HG03575 (cell line): ENCODE data around the gene IRF5.

Experiments
- ATAC-seq: cut with Tn5 transposase; IDR thresholded peaks from one replicate; pipeline ENCODE4 v1.9.1; 2021; ENCODE audit not compliant: unreplicated experiment, insufficient number of reproducible peaks, low FRiP score; ENCODE audit errors: extremely low read depth

IRF5 gene

GRCh38 chr7:128918016-128918665, 19.6 kb upstream of the IRF5 start:
- ATAC-seq = no peak

GRCh38 chr7:128919241-128919640, 18.5 kb upstream of the IRF5 start:
- no peak for ATAC-seq

DNA sequence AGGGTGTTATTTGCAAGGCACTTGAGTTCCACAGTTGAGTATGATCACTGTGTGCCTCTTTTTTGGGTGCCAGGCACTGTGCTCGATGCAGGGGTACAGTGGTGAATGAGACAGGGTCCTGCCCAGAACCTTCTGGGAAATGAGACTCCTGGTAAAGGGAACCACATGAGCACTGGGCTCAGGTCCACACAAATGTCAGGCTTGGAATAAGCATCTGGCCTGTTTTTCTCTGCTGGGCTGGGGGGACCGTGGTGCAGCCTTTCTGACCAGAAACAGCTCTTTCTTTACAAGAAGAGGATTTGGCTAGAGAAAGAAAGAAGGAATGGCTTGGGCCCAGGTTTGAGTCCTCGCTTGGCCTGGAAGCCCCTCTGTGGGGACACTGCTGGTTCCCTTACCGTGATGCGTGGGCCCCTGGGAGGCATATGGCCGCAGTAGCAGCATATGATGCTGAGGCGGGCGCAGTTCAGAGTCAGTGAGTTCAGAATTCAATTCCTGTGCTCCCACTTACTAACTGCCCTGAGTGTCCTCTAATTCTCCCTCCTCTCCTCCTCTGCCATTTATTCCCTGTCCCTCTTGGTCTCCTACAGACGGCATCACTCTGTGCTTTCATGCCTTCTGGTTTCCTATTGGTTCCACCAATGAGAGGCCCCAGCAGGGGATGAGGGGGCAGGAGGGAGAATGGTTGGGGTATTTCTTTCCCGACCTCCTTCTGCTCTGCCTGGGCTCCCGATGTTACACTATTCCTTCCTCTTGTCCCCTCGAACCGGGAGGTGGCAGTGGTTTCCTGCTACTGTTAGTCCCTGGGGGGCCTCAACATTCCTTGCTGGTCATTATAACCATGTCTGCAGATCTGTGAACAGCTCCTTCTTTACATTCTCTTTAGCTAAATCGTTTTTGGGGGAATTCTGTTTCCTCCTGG, 17.6 kb upstream of the IRF5 start:
- no peak for ATAC-seq

GRCh38 chr7:128920913-128921582, 16.7 kb upstream of the IRF5 start:
- ATAC-seq = no peak

DNA sequence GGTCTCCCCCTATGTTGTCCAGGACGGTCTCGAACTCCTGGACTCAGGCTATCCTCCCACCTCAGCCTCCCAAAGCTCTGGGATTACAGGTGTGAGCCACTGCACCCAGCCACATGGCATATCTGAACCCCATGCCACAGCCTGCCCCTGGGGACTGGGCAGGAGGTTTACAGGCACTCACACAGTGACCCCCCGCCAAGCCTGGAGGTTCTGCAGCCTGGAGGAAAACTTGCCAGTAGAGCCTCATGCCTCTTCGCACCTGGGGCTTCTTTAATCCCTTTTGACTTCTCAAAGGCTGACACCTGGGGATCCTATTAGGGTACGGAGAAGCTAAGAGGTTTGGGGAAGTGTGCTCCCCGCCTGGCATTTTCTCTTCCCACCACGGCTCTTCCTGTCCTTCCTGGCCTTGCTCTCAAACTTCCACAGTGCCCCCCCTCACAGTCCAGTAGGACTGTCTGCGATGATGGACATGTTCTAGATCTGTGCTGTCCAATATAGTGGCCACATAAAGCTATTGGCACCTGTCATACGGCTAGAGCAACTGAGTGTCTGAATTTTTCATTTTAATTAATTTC, 15.8 kb upstream of the IRF5 start:
- ATAC-seq = no peak

- no peak for ATAC-seq
Observed at GRCh38 chr7:128922496-128923410, 15.0 kb upstream of the IRF5 start.

- no peak for ATAC-seq
Observed at GRCh38 chr7:128923411-128923800, 14.3 kb upstream of the IRF5 start.

DNA sequence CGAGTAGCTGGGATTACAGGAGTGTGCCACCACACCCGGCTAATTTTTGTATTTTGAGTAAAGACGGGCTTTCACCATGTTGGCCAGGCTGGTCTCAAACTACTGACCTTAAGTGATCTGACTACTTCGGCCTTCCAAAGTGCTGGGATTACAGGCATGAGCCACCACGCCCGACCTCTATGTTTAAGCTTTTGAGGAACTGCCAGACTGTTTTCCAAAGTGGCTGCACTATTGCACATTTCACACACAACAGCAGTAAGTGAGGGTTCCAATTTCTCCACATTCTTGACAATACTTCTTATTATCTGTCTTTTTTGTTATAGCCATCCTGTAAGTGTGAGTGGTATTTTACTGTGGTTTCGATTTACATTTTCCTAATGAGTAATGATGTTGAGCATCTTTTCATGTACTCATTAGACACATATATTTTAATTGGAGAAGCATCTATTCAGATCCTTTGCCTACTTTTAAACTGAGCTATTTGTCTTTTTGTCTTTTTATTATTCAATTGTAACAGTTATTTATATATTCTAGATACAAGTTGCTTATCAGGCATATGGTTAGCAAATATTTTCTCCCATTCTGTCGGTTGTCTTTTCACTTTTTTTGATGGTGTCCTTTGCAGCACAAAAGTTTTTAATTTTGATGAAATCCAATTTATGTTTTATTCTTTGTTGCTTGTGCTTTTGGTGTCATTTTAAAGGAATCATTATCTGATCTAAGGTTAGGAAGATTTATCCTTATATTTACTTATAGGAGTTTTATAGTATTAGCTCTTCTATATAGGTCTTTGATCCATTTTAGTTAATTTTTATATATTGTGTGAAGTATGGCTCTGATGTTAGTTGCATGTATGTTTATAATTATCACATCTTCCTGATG, 12.8 kb upstream of the IRF5 start:
- ATAC-seq = no peak

DNA sequence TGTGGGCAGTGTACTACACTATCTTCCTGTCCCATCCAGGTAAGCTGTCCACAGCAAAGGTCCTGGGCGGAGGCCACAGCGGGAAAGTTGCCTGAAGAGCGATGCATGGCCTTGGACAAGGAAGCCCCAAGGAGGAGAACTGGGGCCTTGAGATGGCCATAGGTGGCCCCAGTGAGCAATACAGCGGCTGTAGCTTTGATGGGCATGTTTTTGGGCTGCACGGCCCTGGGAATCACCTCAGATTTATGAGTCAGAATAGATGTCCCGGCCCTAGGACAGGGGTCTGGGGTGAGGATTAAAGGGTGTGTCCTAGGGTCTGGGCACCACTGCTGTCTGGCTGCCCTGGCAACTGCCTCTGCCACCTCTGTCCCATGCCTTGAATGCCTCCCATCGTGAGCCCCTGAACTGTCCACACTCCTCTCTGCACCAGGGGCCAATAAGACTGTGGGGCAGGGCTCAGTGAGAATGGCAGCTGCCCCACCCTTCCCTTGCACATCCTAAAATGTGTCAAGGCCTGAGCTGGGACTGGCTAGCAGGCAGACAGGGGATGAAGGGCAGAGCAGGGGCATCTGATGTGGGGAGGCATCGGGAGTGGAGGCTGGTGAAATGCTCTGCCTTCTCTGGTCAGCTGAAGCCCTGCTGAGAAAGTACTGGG, 9.4 kb upstream of the IRF5 start:
- no peak for ATAC-seq

- ATAC-seq = no peak
Observed at GRCh38 chr7:128928882-128929788, 8.6 kb upstream of the IRF5 start.

- no peak for ATAC-seq
Observed at GRCh38 chr7:128931190-128931798, 6.4 kb upstream of the IRF5 start.

GRCh38 chr7:128931965-128932861, 5.5 kb upstream of the IRF5 start:
- no peak for ATAC-seq

DNA sequence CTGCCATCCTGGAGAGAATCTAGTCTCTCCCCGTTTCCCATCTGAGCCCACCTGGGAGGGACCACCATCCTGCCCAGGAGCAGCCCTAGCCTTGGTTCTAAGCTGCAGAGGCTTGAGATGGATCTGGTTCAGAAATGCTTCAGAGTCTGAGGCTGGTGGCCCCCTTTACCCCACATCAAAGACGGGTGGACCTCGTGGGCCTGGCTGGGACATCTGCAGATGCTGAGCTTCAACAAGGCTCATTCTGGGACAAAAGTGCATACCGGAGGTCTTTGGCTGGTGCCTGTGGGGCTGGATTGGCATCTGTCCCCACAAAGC, 4.9 kb upstream of the IRF5 start:
- ATAC-seq = no peak

- no peak for ATAC-seq
Observed at GRCh38 chr7:128933180-128933891, 4.4 kb upstream of the IRF5 start.
